Panc1 (cell line): ENCODE measurements around the gene RNGTT. TPM values are rescaled to one million over a fixed set of nuclear protein-coding genes. Genes with fewer than 3 reads are reported as not detected.
A peak's percentile ranks its signal among the peaks of the same experiment; 100 is the strongest.

Experiments used
- ATAC-seq: fragments of 200-7000 bp; cut with Tn5 transposase; 2 replicates; pipeline ENCODE4 v1.9.1; 2020; ENCODE audit warnings: mild to moderate bottlenecking, moderate library complexity
- BruUV-seq: library from RNA; stranded (reverse); fragments of 400-500 nt; replicated peaks from 2 replicates; lab custom pipeline; 2021; lab: Mats Ljungman, UMichigan
- CTCF ChIA-PET: fragments of 300-600 bp; sonication (Branson Sonifier 250); formaldehyde crosslinking; loops from one replicate; lab custom pipeline; 2022; ENCODE audit warnings: antibody characterized with exemption; lab: Charles Lee
- POLR2A ChIA-PET: fragments of 300-600 bp; sonication (Branson Sonifier 250); formaldehyde crosslinking; loops from one replicate; lab custom pipeline; 2022; ENCODE audit warnings: antibody characterized with exemption; lab: Charles Lee
- DNase-seq: peaks from one replicate; pipeline ENCODE4 v3.0.0-alpha.2; 2010; ENCODE audit warnings: low read depth, low spot score
- H3K27ac ChIP-seq: 2 replicates; pipeline ENCODE4 v1.5.1; 2011; ENCODE audit warnings: mild to moderate bottlenecking, low read length, inconsistent platforms
- H3K27me3 ChIP-seq: fragments of 200-500 bp; sonication (Bioruptor generic); 2 replicates; pipeline ENCODE4 v1.6.0; 2014; ENCODE audit warnings: low read length, inconsistent platforms; ENCODE audit not compliant: control insufficient read depth, insufficient read depth
- H3K36me3 ChIP-seq: fragments of 200-500 bp; sonication (Bioruptor generic); 2 replicates; pipeline ENCODE4 v1.5.1; 2014; ENCODE audit warnings: inconsistent platforms, mild to moderate bottlenecking, low read length, moderate library complexity; ENCODE audit not compliant: control insufficient read depth, insufficient read depth
- H3K4me1 ChIP-seq: 2 replicates; pipeline ENCODE4 v1.5.1; 2011; ENCODE audit warnings: inconsistent platforms, mild to moderate bottlenecking, low read length, moderate library complexity; ENCODE audit not compliant: control insufficient read depth, insufficient read depth
- H3K4me3 ChIP-seq, 2 experiments: 2 replicates each; pipeline ENCODE4 v1.5.1; 2011 to 2012; ENCODE audit warnings: low read depth in 2 of 2, low read length in 2 of 2, mild to moderate bottlenecking in 2 of 2, inconsistent platforms in 1 of 2, moderate library complexity in 1 of 2
- H3K9me3 ChIP-seq: fragments of 200-500 bp; sonication (Bioruptor generic); 2 replicates; pipeline ENCODE4 v1.5.1; 2014; ENCODE audit warnings: low read depth, mild to moderate bottlenecking, inconsistent platforms, low read length, moderate library complexity; ENCODE audit not compliant: control insufficient read depth, insufficient read depth
- CTCF ChIP-seq: fragments of 450-650 bp; IDR thresholded peaks from 2 replicates; pipeline ENCODE4 v1.5.1; 2017; ENCODE audit warnings: mild to moderate bottlenecking
- POLR2AphosphoS5 ChIP-seq: IDR thresholded peaks from 2 replicates; pipeline ENCODE4 v1.6.1; 2012; ENCODE audit warnings: mild to moderate bottlenecking, low read depth, low read length, moderate library complexity
- REST ChIP-seq, 2 experiments: IDR thresholded peaks; 2 replicates each; pipeline ENCODE4 v1.6.1; 2011 to 2012; ENCODE audit warnings: low read depth in 2 of 2, control low read depth in 1 of 2, low read length in 1 of 2, mild to moderate bottlenecking in 1 of 2, moderate library complexity in 1 of 2; ENCODE audit not compliant: insufficient read depth in 1 of 2
- SIN3A ChIP-seq: IDR thresholded peaks from 2 replicates; pipeline ENCODE4 v1.6.1; 2012; ENCODE audit warnings: low read depth, mild to moderate bottlenecking, low read length, moderate library complexity, borderline replicate concordance; ENCODE audit not compliant: insufficient read depth
- TCF7L2 ChIP-seq: IDR thresholded peaks from 2 replicates; pipeline ENCODE4 v1.6.1; 2011; ENCODE audit warnings: mild to moderate bottlenecking, low read depth, low read length, inconsistent platforms
- in situ Hi-C: cut with HindIII; loops from 2 replicates; pipeline ENCODE4 v1.10.0; 2016; ENCODE audit warnings: low sequenced_read_pairs, low pct_unique_long_range_greater_than_20kb
- intact Hi-C: fragments of 100-400 bp; cut with micrococcal nuclease; formaldehyde crosslinking; loops from one replicate; pipeline ENCODE4 v1.10.0; 2022; ENCODE audit not compliant: unreplicated experiment
- total RNA-seq: library from RNA; stranded (reverse); gene quantifications from one replicate; pipeline ENCODE4 v1.2.1, GENCODE V29; 2021; ENCODE audit not compliant: unreplicated experiment

RNGTT gene
- total RNA-seq, 1 experiment from 2014 or later = 21.2 TPM

GRCh38 chr6:88629838-88630494 is 333.5 kb downstream of the RNGTT start:
- no peaks in the 10 kb centered on the region for H3K9me3 ChIP-seq
- no peaks in the 10 kb centered on the region for H3K27me3 ChIP-seq
- no peaks in the 10 kb centered on the region for H3K36me3 ChIP-seq
- TF ChIP-seq TCF7L2 = no peak
- peak; percentile 28 for TF ChIP-seq CTCF
- in situ Hi-C loops = no loop called here
- ChIA-PET CTCF (no interaction called here), POLR2A (no interaction called here)
- no TSS peak for BruUV-seq
- H3K27ac ChIP-seq = no peak overlapping the region
- DNase-seq (no peak), ATAC-seq (no peak)
- H3K4me3 ChIP-seq = no peak overlapping the region
- no peaks in the 10 kb centered on the region for H3K4me1 ChIP-seq
- intact Hi-C loops = no loop called here

GRCh38 chr6:88626460-88626859 is 337.0 kb downstream of the RNGTT start:
- BruUV-seq = no TSS peak
- in situ Hi-C loops (no loop called here), intact Hi-C loops (no loop called here)
- Histone ChIP-seq H3K36me3 (no peaks in the 10 kb centered on the region), H3K4me3 (no peak overlapping the region), H3K4me1 (no peaks in the 10 kb centered on the region), H3K27me3 (no peaks in the 10 kb centered on the region), H3K27ac (no peak overlapping the region), H3K9me3 (no peaks in the 10 kb centered on the region)
- POLR2A ChIA-PET = no interaction called here
- CTCF ChIA-PET = no interaction called here
- TF ChIP-seq REST (IDR thresholded peaks at IDR 0.05; ENCODE audit: insufficient read depth in 1 of 2, low read depth in 2 of 2, low read length in 1 of 2) = no peak
- no peak for TF ChIP-seq POLR2AphosphoS5
- TF ChIP-seq TCF7L2 = no peak
- TF ChIP-seq SIN3A = no peak
- TF ChIP-seq CTCF = no peak
- ATAC-seq (no peak), DNase-seq (no peak)
